Activated effector memory CD4-positive, alpha-beta T cell treated with anti-CD3 and anti-CD28 coated beads, Interleukin-2, amount 50 U/mL, for 16 hours (primary cell): ENCODE results near the gene TCHHL1.
"Not testable (repeated sequence)": the region's sequence is repeated elsewhere in the genome, so short reads cannot be mapped to it uniquely, and the experiment has no call there.

Experiments used
- DNase-seq: peaks from one replicate; pipeline ENCODE4 v3.0.0-alpha.2; 2020

TCHHL1 gene

GRCh38 chr1:152084853-152085252 is 4.0 kb downstream of the TCHHL1 start:
- no peak for DNase-seq

- not testable (repeated sequence) for DNase-seq
These were observed 7.8 kb downstream of the TCHHL1 start for GRCh38 chr1:152081026-152081425.

- not testable (repeated sequence) for DNase-seq
These were observed 8.4 kb downstream of the TCHHL1 start for GRCh38 chr1:152080494-152080893.

- DNase-seq, result no peak
These were observed 9.9 kb downstream of the TCHHL1 start for GRCh38 chr1:152078831-152079441.

GRCh38 chr1:152072311-152072710 is 16.6 kb downstream of the TCHHL1 start:
- DNase-seq, result no peak

GRCh38 chr1:152071123-152071522 is 17.7 kb downstream of the TCHHL1 start:
- DNase-seq, result no peak

- no peak for DNase-seq
These were observed 20.9 kb downstream of the TCHHL1 start for GRCh38 chr1:152067929-152068328.

- no peak for DNase-seq
These were observed 21.7 kb downstream of the TCHHL1 start for GRCh38 chr1:152067150-152067549.

GRCh38 chr1:152061952-152062351 is 26.9 kb downstream of the TCHHL1 start:
- DNase-seq, result no peak

- DNase-seq, result no peak
These were observed 35.5 kb downstream of the TCHHL1 start for GRCh38 chr1:152053375-152053774.

GRCh38 chr1:152052606-152053005 is 36.3 kb downstream of the TCHHL1 start:
- peak; percentile 94 for DNase-seq

GRCh38 chr1:152050886-152051675 is 37.8 kb downstream of the TCHHL1 start:
- DNase-seq, result no peak

GRCh38 chr1:152049291-152050083 is 39.4 kb downstream of the TCHHL1 start:
- DNase-seq, result no peak

GRCh38 chr1:152048416-152049009 is 40.4 kb downstream of the TCHHL1 start:
- DNase-seq, result peak; percentile 87

GRCh38 chr1:152047730-152048415 is 41.0 kb downstream of the TCHHL1 start:
- peak; percentile 94 for DNase-seq

- peak; percentile 69 for DNase-seq
These were observed 41.5 kb downstream of the TCHHL1 start for GRCh38 chr1:152047413-152047729.

- no peak for DNase-seq
These were observed 44.5 kb downstream of the TCHHL1 start for GRCh38 chr1:152044386-152044785.

GRCh38 chr1:152043870-152044269 is 45.0 kb downstream of the TCHHL1 start:
- DNase-seq, result no peak

- no peak for DNase-seq
These were observed 46.8 kb downstream of the TCHHL1 start for GRCh38 chr1:152042030-152042429.

GRCh38 chr1:152039886-152040285 is 49.0 kb downstream of the TCHHL1 start:
- no peak for DNase-seq

- no peak for DNase-seq
These were observed 49.4 kb downstream of the TCHHL1 start for GRCh38 chr1:152039461-152039860.

GRCh38 chr1:152038871-152039270 is 50.0 kb downstream of the TCHHL1 start:
- DNase-seq, result no peak
